ENCODE data around the gene KLHDC3. TPM values are rescaled to one million over a fixed set of nuclear protein-coding genes. Genes with fewer than 3 reads are reported as not detected.

KLHDC3 gene, protein sequence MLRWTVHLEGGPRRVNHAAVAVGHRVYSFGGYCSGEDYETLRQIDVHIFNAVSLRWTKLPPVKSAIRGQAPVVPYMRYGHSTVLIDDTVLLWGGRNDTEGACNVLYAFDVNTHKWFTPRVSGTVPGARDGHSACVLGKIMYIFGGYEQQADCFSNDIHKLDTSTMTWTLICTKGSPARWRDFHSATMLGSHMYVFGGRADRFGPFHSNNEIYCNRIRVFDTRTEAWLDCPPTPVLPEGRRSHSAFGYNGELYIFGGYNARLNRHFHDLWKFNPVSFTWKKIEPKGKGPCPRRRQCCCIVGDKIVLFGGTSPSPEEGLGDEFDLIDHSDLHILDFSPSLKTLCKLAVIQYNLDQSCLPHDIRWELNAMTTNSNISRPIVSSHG
- total RNA-seq, result 75.5 and 90.5 TPM in 2 replicates
- 92.0 and 99.5 TPM in 2 replicates for polyA plus RNA-seq

GRCh38 chr6:43013843-43014433 is at the start of gene KLHDC3, which contains the start of gene MEA1:
Gene KLHDC3 (plus strand): TSS chr6:43014249. CDS start chr6:43017193, 2,944 bp downstream.
Gene MEA1 (minus strand): TSS chr6:43013946. CDS start chr6:43013813, 133 bp downstream.
- Histone ChIP-seq H3K79me2 (peaks cover 51% of the 10 kb centered on the region), H4K20me1 (ENCODE audit: insufficient read depth, poor library complexity, severe bottlenecking) (peaks cover 3% of the 10 kb centered on the region), H3K27ac (peak within 1 kb of the TSS; percentile 59), H3K36me3 (replicated peaks; ENCODE audit: insufficient read depth, low read depth) (no peaks in the 10 kb centered on the region), H3K4me2 (peak within 1 kb of the TSS; percentile 95), H3K4me1 (ENCODE audit: insufficient read depth) (peaks cover 8% of the 10 kb centered on the region), H3K9me2 (replicated peaks; ENCODE audit: insufficient read depth) (no peaks in the 10 kb centered on the region), H3K27me3 (no peaks in the 10 kb centered on the region), H3K4me3 (peak within 1 kb of the TSS; percentile 44), H2AFZ (peak within 1 kb of the TSS; percentile 49), H3K9me3 (ENCODE audit: low read depth) (no peaks in the 10 kb centered on the region)
- no peak for TF ChIP-seq EZH2 (IDR thresholded peaks at IDR 0.05; ENCODE audit: borderline replicate concordance)
- TF ChIP-seq, protein P1, sequence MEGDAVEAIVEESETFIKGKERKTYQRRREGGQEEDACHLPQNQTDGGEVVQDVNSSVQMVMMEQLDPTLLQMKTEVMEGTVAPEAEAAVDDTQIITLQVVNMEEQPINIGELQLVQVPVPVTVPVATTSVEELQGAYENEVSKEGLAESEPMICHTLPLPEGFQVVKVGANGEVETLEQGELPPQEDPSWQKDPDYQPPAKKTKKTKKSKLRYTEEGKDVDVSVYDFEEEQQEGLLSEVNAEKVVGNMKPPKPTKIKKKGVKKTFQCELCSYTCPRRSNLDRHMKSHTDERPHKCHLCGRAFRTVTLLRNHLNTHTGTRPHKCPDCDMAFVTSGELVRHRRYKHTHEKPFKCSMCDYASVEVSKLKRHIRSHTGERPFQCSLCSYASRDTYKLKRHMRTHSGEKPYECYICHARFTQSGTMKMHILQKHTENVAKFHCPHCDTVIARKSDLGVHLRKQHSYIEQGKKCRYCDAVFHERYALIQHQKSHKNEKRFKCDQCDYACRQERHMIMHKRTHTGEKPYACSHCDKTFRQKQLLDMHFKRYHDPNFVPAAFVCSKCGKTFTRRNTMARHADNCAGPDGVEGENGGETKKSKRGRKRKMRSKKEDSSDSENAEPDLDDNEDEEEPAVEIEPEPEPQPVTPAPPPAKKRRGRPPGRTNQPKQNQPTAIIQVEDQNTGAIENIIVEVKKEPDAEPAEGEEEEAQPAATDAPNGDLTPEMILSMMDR (IDR thresholded peaks at IDR 0.05; ENCODE audit: poor library complexity), result no peak
- TF ChIP-seq EZH2phosphoT487 (IDR thresholded peaks at IDR 0.05; ENCODE audit: low read depth, severe bottlenecking, unreplicated experiment), result no peak
- DNase-seq (ENCODE audit: low spot score), result peak; percentile 99
- WGBS (ENCODE audit: low lambda C conversion rate, missing lambda C conversion rate), result under 1% methylated on average over 35 of the region's 51 CpGs

GRCh38 chr6:42966571-42966970 is 47.5 kb upstream of the KLHDC3 start:
- Histone ChIP-seq H3K4me3 (no peak overlapping the region), H2AFZ (no peak overlapping the region), H4K20me1 (ENCODE audit: insufficient read depth, poor library complexity, severe bottlenecking) (no peaks in the 10 kb centered on the region), H3K9me2 (replicated peaks; ENCODE audit: insufficient read depth) (no peaks in the 10 kb centered on the region), H3K36me3 (replicated peaks; ENCODE audit: insufficient read depth, low read depth) (no peaks in the 10 kb centered on the region), H3K4me2 (no peak overlapping the region), H3K79me2 (no peaks in the 10 kb centered on the region), H3K27ac (no peak overlapping the region), H3K27me3 (no peaks in the 10 kb centered on the region), H3K4me1 (ENCODE audit: insufficient read depth) (no peaks in the 10 kb centered on the region), H3K9me3 (ENCODE audit: low read depth) (no peaks in the 10 kb centered on the region)
- no peak for DNase-seq (ENCODE audit: low spot score)
- WGBS (ENCODE audit: low lambda C conversion rate, missing lambda C conversion rate), result 82% methylated on average over 7 of the region's 7 CpGs
- no peak for TF ChIP-seq EZH2phosphoT487 (IDR thresholded peaks at IDR 0.05; ENCODE audit: low read depth, severe bottlenecking, unreplicated experiment)
- TF ChIP-seq, protein P1 (IDR thresholded peaks at IDR 0.05; ENCODE audit: poor library complexity), result no peak
- no peak for TF ChIP-seq EZH2 (IDR thresholded peaks at IDR 0.05; ENCODE audit: borderline replicate concordance)

DNA sequence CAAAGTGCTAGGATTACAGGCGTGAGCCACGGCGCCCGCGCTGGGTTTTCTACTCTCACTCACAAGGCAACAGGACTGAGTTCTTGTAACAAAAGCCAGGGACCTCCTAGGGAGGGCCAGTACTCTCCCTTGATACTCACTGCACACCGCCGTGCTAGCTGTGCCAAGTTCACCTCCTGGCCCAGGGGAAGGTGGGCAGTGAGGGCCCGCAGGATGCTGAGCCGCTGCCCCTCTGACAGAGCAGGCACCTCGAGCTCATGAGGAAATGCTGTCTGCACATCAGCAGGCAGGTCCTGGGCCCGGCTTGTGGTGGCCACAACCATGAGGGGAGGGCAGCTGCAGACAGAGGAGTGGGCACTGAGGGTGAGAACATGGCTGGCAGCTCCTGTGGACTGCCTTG is 46.8 kb upstream of the KLHDC3 start:
- Histone ChIP-seq H3K9me2 (replicated peaks; ENCODE audit: insufficient read depth) (no peaks in the 10 kb centered on the region), H3K36me3 (replicated peaks; ENCODE audit: insufficient read depth, low read depth) (no peaks in the 10 kb centered on the region), H3K4me3 (no peak overlapping the region), H3K9me3 (ENCODE audit: low read depth) (no peaks in the 10 kb centered on the region), H3K4me1 (ENCODE audit: insufficient read depth) (no peaks in the 10 kb centered on the region), H3K27me3 (no peaks in the 10 kb centered on the region), H4K20me1 (ENCODE audit: insufficient read depth, poor library complexity, severe bottlenecking) (no peaks in the 10 kb centered on the region), H3K4me2 (no peak overlapping the region), H3K79me2 (no peaks in the 10 kb centered on the region), H2AFZ (no peak overlapping the region), H3K27ac (no peak overlapping the region)
- 97% methylated on average over 11 of the region's 11 CpGs for WGBS (ENCODE audit: low lambda C conversion rate, missing lambda C conversion rate)
- no peak for DNase-seq (ENCODE audit: low spot score)
- TF ChIP-seq EZH2phosphoT487 (IDR thresholded peaks at IDR 0.05; ENCODE audit: low read depth, severe bottlenecking, unreplicated experiment), result no peak
- TF ChIP-seq, protein P1 (IDR thresholded peaks at IDR 0.05; ENCODE audit: poor library complexity), result no peak
- TF ChIP-seq EZH2 (IDR thresholded peaks at IDR 0.05; ENCODE audit: borderline replicate concordance), result no peak
